ENCODE data around the gene PTBP3. TPM values are rescaled to one million over a fixed set of nuclear protein-coding genes. Genes with fewer than 3 reads are reported as not detected.
A peak's percentile ranks its signal among the peaks of the same experiment; 100 is the strongest.

The PTBP3 gene
- total RNA-seq, 1 donor from 2014 or later: 56.7 TPM

DNA sequence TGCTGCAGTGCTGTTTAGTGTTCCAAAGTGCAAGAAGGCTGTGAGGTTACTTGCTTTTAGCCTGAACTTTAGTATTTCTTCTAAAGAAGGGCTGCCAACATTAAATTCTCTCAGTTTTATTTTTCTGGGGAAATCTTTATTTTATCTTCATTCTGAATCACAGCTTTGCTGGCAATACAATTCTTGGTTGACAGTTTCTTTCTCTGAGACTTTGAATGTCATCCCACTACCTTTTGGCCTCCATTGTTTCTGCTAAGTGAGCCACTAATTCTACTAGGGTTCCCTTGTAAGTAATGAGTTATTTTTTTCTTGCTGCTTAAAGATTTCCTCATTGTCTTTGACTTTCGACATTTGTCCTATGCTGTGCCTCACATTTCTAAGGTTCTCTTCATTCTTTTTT lies 126.0 kb downstream of the PTBP3 start:
- Mint-ChIP-seq H3K4me1 (ENCODE audit: low read depth) (peaks cover 13% of the 10 kb centered on the region), H3K27ac (ENCODE audit: unreplicated experiment) (no peak overlapping the region), H3K27me3 (ENCODE audit: low read depth) (no peaks in the 10 kb centered on the region), H3K9me3 (ENCODE audit: low read depth) (peaks cover 25% of the 10 kb centered on the region), H3K4me3 (ENCODE audit: unreplicated experiment) (no peak overlapping the region), H3K36me3 (ENCODE audit: low read depth) (peaks cover 46% of the 10 kb centered on the region)
- TF ChIP-seq, protein P1, sequence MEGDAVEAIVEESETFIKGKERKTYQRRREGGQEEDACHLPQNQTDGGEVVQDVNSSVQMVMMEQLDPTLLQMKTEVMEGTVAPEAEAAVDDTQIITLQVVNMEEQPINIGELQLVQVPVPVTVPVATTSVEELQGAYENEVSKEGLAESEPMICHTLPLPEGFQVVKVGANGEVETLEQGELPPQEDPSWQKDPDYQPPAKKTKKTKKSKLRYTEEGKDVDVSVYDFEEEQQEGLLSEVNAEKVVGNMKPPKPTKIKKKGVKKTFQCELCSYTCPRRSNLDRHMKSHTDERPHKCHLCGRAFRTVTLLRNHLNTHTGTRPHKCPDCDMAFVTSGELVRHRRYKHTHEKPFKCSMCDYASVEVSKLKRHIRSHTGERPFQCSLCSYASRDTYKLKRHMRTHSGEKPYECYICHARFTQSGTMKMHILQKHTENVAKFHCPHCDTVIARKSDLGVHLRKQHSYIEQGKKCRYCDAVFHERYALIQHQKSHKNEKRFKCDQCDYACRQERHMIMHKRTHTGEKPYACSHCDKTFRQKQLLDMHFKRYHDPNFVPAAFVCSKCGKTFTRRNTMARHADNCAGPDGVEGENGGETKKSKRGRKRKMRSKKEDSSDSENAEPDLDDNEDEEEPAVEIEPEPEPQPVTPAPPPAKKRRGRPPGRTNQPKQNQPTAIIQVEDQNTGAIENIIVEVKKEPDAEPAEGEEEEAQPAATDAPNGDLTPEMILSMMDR (IDR thresholded peaks at IDR 0.05): no peak
- DNase-seq (ENCODE audit: low spot score): no peak

DNA sequence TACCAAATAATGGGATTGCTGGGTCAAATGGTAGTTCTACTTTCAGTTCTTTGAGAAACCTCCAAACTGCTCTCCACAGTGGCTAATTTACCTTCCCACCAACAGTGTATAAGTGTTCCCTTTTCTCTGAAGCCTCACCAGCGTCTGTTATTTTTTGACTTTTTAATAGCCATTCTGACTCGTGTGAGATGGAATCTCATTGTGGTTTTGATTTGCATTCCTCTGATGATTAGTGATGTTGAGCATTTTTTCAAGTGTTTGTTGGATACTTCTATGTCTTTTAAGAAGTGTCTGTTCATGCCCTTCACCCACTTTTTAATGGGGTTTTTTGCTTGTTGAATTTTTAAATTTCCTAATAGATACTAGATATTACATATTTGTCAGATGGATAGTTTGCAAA lies 129.9 kb downstream of the PTBP3 start:
- Mint-ChIP-seq H3K27ac (ENCODE audit: unreplicated experiment) (peak overlapping the region; percentile 63), H3K36me3 (ENCODE audit: low read depth) (peaks cover 29% of the 10 kb centered on the region), H3K27me3 (ENCODE audit: low read depth) (no peaks in the 10 kb centered on the region), H3K4me3 (ENCODE audit: unreplicated experiment) (no peak overlapping the region), H3K9me3 (ENCODE audit: low read depth) (peaks cover 25% of the 10 kb centered on the region), H3K4me1 (ENCODE audit: low read depth) (peaks cover 13% of the 10 kb centered on the region)
- TF ChIP-seq, protein P1 (IDR thresholded peaks at IDR 0.05): no peak
- no peak for DNase-seq (ENCODE audit: low spot score)

DNA sequence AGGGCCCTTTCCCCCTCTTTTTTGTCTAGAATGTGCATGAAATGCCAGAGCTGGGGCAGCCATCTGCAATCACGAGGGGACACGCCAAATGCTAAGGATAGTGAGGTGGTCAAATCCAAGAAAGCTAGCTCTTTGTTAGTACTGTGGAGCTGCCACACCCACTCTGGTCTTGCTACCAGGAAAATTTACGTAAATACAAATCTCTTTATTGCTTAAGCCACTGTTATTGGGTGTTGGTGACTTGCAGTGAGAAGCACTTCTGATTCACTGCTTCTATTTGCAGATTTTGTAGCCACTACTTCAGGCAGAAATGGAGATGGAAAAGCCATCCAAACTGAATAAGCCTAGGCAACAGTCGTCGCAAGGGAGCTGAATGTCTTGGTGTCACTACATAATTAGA lies 132.7 kb downstream of the PTBP3 start:
- no peak overlapping the region for H3K27ac Mint-ChIP-seq (ENCODE audit: unreplicated experiment)

GRCh38 chr9:112198646-112199045 lies 134.8 kb downstream of the PTBP3 start:
- no peak for DNase-seq (ENCODE audit: low spot score)
- Mint-ChIP-seq H3K4me1 (ENCODE audit: low read depth) (peaks cover 25% of the 10 kb centered on the region), H3K4me3 (ENCODE audit: unreplicated experiment) (no peak overlapping the region), H3K9me3 (ENCODE audit: low read depth) (peaks cover 6% of the 10 kb centered on the region), H3K27ac (ENCODE audit: unreplicated experiment) (no peak overlapping the region), H3K27me3 (ENCODE audit: low read depth) (no peaks in the 10 kb centered on the region), H3K36me3 (ENCODE audit: low read depth) (peaks cover 5% of the 10 kb centered on the region)
- TF ChIP-seq, protein P1 (IDR thresholded peaks at IDR 0.05): no peak

More for the DNA sequence above, 132.7 kb downstream of the PTBP3 start:
- H3K4me1 Mint-ChIP-seq (ENCODE audit: low read depth): peaks cover 17% of the 10 kb centered on the region
- no peak overlapping the region for H3K4me3 Mint-ChIP-seq (ENCODE audit: unreplicated experiment)
- H3K36me3 Mint-ChIP-seq (ENCODE audit: low read depth): peaks cover 13% of the 10 kb centered on the region
- TF ChIP-seq, protein P1 (IDR thresholded peaks at IDR 0.05): no peak
- H3K9me3 Mint-ChIP-seq (ENCODE audit: low read depth): peaks cover 12% of the 10 kb centered on the region
- no peak for DNase-seq (ENCODE audit: low spot score)
- no peaks in the 10 kb centered on the region for H3K27me3 Mint-ChIP-seq (ENCODE audit: low read depth)

DNA sequence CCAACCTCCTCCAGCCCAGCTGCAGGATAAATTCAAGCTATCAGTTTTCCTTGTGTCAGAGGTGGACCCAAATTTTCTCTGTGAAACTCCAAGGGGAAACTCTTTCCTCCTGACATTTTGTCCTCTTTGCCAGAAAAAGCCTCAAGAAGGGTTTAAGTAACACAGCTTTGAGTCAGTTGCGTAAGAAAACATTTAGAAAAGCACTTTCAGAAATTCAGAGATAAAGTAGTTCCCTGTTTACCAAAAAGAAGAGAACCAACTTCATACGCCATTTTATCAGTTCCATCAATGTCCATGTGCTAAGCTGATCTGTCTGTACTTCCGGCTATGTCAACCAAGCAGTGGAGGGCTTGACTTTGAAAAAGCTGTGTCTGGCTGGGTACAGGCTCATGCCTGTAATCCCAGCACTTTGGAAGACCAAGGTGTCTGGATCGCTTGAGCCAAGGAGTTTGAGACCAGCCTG lies 138.4 kb downstream of the PTBP3 start:
- Mint-ChIP-seq H3K27me3 (ENCODE audit: low read depth) (no peaks in the 10 kb centered on the region), H3K27ac (ENCODE audit: unreplicated experiment) (peak overlapping the region; percentile 68), H3K4me1 (ENCODE audit: low read depth) (peaks cover 19% of the 10 kb centered on the region), H3K4me3 (ENCODE audit: unreplicated experiment) (no peak overlapping the region), H3K36me3 (ENCODE audit: low read depth) (peaks cover 7% of the 10 kb centered on the region), H3K9me3 (ENCODE audit: low read depth) (peaks cover 5% of the 10 kb centered on the region)
- no peak for DNase-seq (ENCODE audit: low spot score)
- TF ChIP-seq, protein P1 (IDR thresholded peaks at IDR 0.05): no peak
